Measurements from ENCODE around the gene OR6K3. TPM values are rescaled to one million over a fixed set of nuclear protein-coding genes. Genes with fewer than 3 reads are reported as not detected.

OR6K3 gene
- total and polyA plus RNA-seq, 2 of the 8 experiments (the other 6 are each of a cell fraction or from before 2014, with no cell fraction given): not detected

GRCh38 chr1:158711098-158711497, 9.4 kb downstream of the OR6K3 start:
- CTCF ChIA-PET (ENCODE audit: partially characterized antibody): no interaction called here
- no peak overlapping the region for H3K27ac ChIP-seq (ENCODE audit: low read depth, low read length)
- no peaks in the 10 kb centered on the region for H3K79me1 ChIP-seq (ENCODE audit: low read depth, low read length)
- no peaks in the 10 kb centered on the region for H3K4me1 ChIP-seq (replicated peaks in 1 of 4; ENCODE audit: control insufficient read depth in 3 of 4, insufficient read depth in 4 of 4, low read length in 3 of 4)
- no peaks in the 10 kb centered on the region for H3K23me2 ChIP-seq (ENCODE audit: low read depth, low read length)
- 85 to 100% methylated on average over 1 to 4 of the region's 4 CpGs for WGBS, 2 experiments (ENCODE audit: extremely low coverage in 1 of 2, insufficient coverage in 1 of 2, insufficient read length in 1 of 2, insufficient replicate concordance in 2 of 2, low coverage in 1 of 2, low lambda C conversion rate in 2 of 2, missing lambda C conversion rate in 1 of 2)
- H3K14ac ChIP-seq (ENCODE audit: insufficient read length): no peak overlapping the region
- H3K79me2 ChIP-seq (ENCODE audit: control insufficient read depth in 1 of 2, insufficient read depth in 2 of 2, low read length in 2 of 2): no peaks in the 10 kb centered on the region
- H3K23ac ChIP-seq (ENCODE audit: insufficient read length): no peak overlapping the region
- H3K4me3 ChIP-seq (ENCODE audit: extremely low read depth in 1 of 4, insufficient read depth in 2 of 4, low read depth in 3 of 4, low read length in 4 of 4): no peak overlapping the region
- TF ChIP-seq USF2 (IDR thresholded peaks at IDR 0.05; ENCODE audit: low read length) (no peak), SIX5 (IDR thresholded peaks at IDR 0.05; ENCODE audit: low read depth, low read length) (no peak), MAFK (IDR thresholded peaks at IDR 0.05; ENCODE audit: low read depth, low read length) (no peak), EGR1 (IDR thresholded peaks at IDR 0.05; ENCODE audit: borderline replicate concordance, low read depth, low read length) (no peak)
- no peak overlapping the region for H2AK5ac ChIP-seq (ENCODE audit: low read depth, low read length)
- no peaks in the 10 kb centered on the region for H3K36me3 ChIP-seq (ENCODE audit: control insufficient read depth in 2 of 4, insufficient read depth in 4 of 4, low read length in 3 of 4)
- H2BK15ac ChIP-seq (ENCODE audit: low read length): no peak overlapping the region
- no peak overlapping the region for H2AFZ ChIP-seq (ENCODE audit: low read length)
- no peak overlapping the region for H3K18ac ChIP-seq (ENCODE audit: extremely low read depth, low read length)
- no peaks in the 10 kb centered on the region for H4K20me1 ChIP-seq (replicated peaks in 1 of 2; ENCODE audit: control insufficient read depth in 1 of 2, insufficient read depth in 2 of 2, low read length in 2 of 2)
- H4K5ac ChIP-seq (ENCODE audit: insufficient read length, low read depth, low read length): no peak overlapping the region
- H3K4ac ChIP-seq (replicated peaks; ENCODE audit: insufficient read length, low read depth, low read length): no peak overlapping the region
- no peak overlapping the region for H3K9ac ChIP-seq (replicated peaks in 1 of 4; ENCODE audit: extremely low read depth in 1 of 4, low read depth in 3 of 4, low read length in 3 of 4)
- H3K9me3 ChIP-seq (ENCODE audit: insufficient read depth in 2 of 2, low read depth in 1 of 2, low read length in 1 of 2): no peaks in the 10 kb centered on the region
- POLR2A ChIA-PET (ENCODE audit: partially characterized antibody): no interaction called here
- DNase-seq (ENCODE audit: low read depth in 1 of 2, low spot score in 2 of 2) (no peak), FAIRE-seq (no peak)
- no peak overlapping the region for H3K56ac ChIP-seq (replicated peaks; ENCODE audit: insufficient read length, low read depth, low read length)
- H3K4me2 ChIP-seq (ENCODE audit: insufficient read depth in 1 of 2, low read depth in 2 of 2, low read length in 2 of 2): no peak overlapping the region
- no peak overlapping the region for H2BK5ac ChIP-seq (ENCODE audit: low read depth, low read length)
- no peak overlapping the region for H4K8ac ChIP-seq (ENCODE audit: extremely low read depth, insufficient read depth, low read length)
- no peak overlapping the region for H2BK20ac ChIP-seq (ENCODE audit: low read length)
- H3K27me3 ChIP-seq (replicated peaks in 1 of 4; ENCODE audit: control insufficient read depth in 3 of 4, extremely low read depth in 1 of 4, insufficient read depth in 3 of 4, low read length in 3 of 4): no peaks in the 10 kb centered on the region
- no peak overlapping the region for H4K91ac ChIP-seq (replicated peaks; ENCODE audit: insufficient read length, low read length)
- no peak overlapping the region for H2BK120ac ChIP-seq (replicated peaks; ENCODE audit: low read depth, low read length)
- no peak overlapping the region for H2BK12ac ChIP-seq (ENCODE audit: low read depth, low read length)
